ENCODE results near the gene EHMT1. TPM values are rescaled to one million over a fixed set of nuclear protein-coding genes. Genes with fewer than 3 reads are reported as not detected.
A peak's percentile ranks its signal among the peaks of the same experiment; 100 is the strongest.
"Not testable (repeated sequence)": the region's sequence is repeated elsewhere in the genome, so short reads cannot be mapped to it uniquely, and the experiment has no call there.

The EHMT1 gene
- total RNA-seq, 1 experiment from 2014 or later: 35.9 TPM

DNA sequence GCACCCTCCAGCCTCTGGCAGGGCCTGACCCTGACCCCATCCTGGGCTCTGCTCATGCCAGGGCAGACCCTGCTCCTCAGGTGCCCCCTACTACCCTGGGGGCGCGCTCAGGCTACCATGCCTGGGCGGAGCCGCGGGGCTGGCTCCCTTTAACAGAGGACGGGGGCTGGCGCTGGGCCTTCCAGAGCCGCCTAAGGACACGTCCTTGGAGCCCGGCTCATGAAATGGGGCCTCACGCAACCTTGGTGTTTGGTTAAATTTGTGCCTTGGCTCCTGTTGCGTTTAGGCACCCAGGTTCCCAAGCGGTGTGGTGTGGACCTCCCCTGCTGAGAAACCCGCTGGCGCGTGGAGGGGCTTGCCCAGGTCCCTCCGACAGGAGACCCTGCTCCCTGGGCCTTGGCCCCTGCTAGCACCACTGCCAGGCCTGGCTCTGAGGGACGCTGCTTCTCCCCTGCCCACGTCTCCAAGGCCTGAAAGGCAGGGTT, 3.4 kb upstream of the EHMT1 start:
- peaks cover 26% of the 10 kb centered on the region for H3K4me1 ChIP-seq (ENCODE audit: low read length)

DNA sequence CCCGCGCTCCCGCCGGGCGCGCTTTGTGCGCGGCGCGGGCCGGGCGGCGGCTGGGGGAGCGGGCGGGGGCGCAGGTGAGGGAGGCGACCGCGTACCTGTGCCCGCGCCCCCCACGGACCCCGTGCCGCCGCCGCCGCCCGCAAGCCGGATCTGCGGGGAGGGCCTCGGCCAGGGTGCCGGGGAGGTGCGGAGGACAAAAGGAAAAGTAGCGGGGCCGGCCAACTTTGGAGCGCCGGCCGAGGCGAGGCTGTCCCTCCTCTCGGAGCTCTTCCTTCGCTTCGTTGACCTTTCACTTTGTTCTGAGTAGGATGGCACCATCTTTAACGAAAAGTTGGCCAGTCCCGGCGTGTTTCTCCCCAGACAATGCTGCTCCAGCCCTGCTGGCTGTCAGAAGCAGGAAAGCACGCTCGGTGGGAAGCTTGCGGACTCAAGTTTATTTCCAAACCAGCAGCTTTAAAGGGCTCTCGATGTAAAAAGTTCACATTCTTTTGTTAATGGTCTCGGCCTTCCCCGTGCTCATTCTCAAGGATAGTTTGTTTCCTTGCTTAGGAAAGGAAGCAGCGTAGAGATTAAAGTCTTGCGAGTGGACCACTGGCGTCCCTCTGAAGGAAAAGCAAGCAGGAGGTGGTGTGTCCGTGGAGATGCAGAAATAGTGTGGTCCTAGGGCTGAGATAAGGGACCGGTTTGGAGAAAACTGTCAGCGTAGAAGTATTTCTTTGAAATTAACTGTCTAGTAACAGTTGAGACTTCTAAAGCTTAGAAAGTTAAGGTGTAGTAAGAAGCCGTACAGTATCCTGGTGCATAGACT, 639 bp downstream of the EHMT1 start:
- peak overlapping the region; percentile 99 for H3K4me2 ChIP-seq (ENCODE audit: low read depth, low read length, poor library complexity, severe bottlenecking)
- H3K36me3 ChIP-seq (ENCODE audit: insufficient read depth, low read length): peaks cover 6% of the 10 kb centered on the region; the same call in 1 of the 2 replicates
- H3K4me3 ChIP-seq (ENCODE audit: low read length): peak overlapping the region; percentile 98
- peaks cover 76% of the 10 kb centered on the region for H3K79me2 ChIP-seq (ENCODE audit: low read length)
- H3K9ac ChIP-seq (ENCODE audit: low read length): peak overlapping the region; percentile 90
- peak overlapping the region; percentile 62 for H3K27ac ChIP-seq (ENCODE audit: low read length)
- peak; percentile 73 for DNase-seq
- H3K9me3 ChIP-seq (ENCODE audit: low read length): no peaks in the 10 kb centered on the region
- peaks cover 31% of the 10 kb centered on the region for H3K4me1 ChIP-seq (ENCODE audit: low read length)
- peaks cover 12% of the 10 kb centered on the region; the same call in 1 of the 2 replicates for H4K20me1 ChIP-seq (ENCODE audit: insufficient read depth, low read depth, low read length)
- H2AFZ ChIP-seq (ENCODE audit: low read length): peak overlapping the region; percentile 29; the same call in 1 of the 2 replicates
- H3K27me3 ChIP-seq (ENCODE audit: low read length): no peaks in the 10 kb centered on the region
- H3K9me2 ChIP-seq (replicated peaks; ENCODE audit: insufficient read depth, low read length): no peaks in the 10 kb centered on the region

More for the DNA sequence above, 3.4 kb upstream of the EHMT1 start:
- Histone ChIP-seq H3K27me3 (ENCODE audit: low read length) (no peaks in the 10 kb centered on the region), H3K36me3 (ENCODE audit: insufficient read depth, low read length) (0 out of 2 replicates have a peak, but pooled peaks cover 4% of the 10 kb centered on the region), H3K4me3 (ENCODE audit: low read length) (no peak overlapping the region), H3K4me2 (ENCODE audit: low read depth, low read length, poor library complexity, severe bottlenecking) (no peak overlapping the region), H2AFZ (ENCODE audit: low read length) (no peak overlapping the region), H3K9ac (ENCODE audit: low read length) (no peak overlapping the region), H4K20me1 (ENCODE audit: insufficient read depth, low read depth, low read length) (peaks cover 17% of the 10 kb centered on the region), H3K9me2 (replicated peaks; ENCODE audit: insufficient read depth, low read length) (no peaks in the 10 kb centered on the region), H3K27ac (ENCODE audit: low read length) (no peak overlapping the region), H3K9me3 (ENCODE audit: low read length) (no peaks in the 10 kb centered on the region), H3K79me2 (ENCODE audit: low read length) (peaks cover 44% of the 10 kb centered on the region)
- DNase-seq: no peak

DNA sequence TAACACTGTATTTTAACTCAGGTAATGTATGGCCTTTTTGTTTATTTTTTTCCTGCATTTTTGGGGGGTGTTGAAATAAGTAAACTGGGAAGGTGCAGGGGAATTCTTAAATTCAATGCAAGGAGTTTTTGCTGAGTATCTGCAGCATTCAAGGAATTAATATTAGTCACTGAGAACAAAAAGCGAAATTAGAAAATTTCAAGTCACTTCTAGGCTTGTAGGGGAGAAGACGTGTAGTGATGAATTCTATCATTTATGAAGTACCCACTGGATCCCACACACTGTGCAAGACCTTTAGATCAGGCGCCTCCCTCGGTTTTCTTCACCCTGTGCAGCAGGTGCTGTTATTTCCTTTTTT, 1.2 kb downstream of the EHMT1 start:
- Histone ChIP-seq H3K4me3 (ENCODE audit: low read length) (peak overlapping the region; percentile 98), H3K9ac (ENCODE audit: low read length) (peak overlapping the region; percentile 90), H3K36me3 (ENCODE audit: insufficient read depth, low read length) (peaks cover 6% of the 10 kb centered on the region; the same call in 1 of the 2 replicates), H3K9me3 (ENCODE audit: low read length) (no peaks in the 10 kb centered on the region), H2AFZ (ENCODE audit: low read length) (no peak overlapping the region), H3K27ac (ENCODE audit: low read length) (peak overlapping the region; percentile 62), H3K27me3 (ENCODE audit: low read length) (no peaks in the 10 kb centered on the region), H4K20me1 (ENCODE audit: insufficient read depth, low read depth, low read length) (peaks cover 12% of the 10 kb centered on the region; the same call in 1 of the 2 replicates), H3K4me1 (ENCODE audit: low read length) (peaks cover 31% of the 10 kb centered on the region), H3K4me2 (ENCODE audit: low read depth, low read length, poor library complexity, severe bottlenecking) (peak overlapping the region; percentile 99), H3K79me2 (ENCODE audit: low read length) (peaks cover 82% of the 10 kb centered on the region), H3K9me2 (replicated peaks; ENCODE audit: insufficient read depth, low read length) (no peaks in the 10 kb centered on the region)
- no peak for DNase-seq

DNA sequence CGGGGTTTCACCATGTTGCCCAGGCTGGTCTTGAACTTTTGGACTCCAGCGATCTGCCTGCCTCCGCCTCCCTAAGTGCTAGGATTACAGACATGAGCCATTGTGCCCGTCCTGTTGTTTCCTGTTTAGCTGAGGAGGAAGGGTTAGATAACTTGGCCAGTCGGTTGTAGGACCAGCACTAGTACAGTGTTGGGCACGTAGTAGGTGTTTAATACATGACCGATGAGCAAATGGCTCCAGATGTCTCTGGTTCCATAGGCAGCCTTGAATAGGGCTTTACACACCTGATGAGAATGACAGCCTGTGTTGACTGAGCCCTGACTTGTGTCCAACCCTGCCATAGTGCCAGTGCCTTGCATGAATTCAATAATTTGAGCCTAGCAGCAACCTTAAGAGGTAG, 1.8 kb downstream of the EHMT1 start:
- DNase-seq: no peak
- no peak overlapping the region; the same call in 1 of the 2 replicates for H3K4me3 ChIP-seq (ENCODE audit: low read length)
- peaks cover 6% of the 10 kb centered on the region; the same call in 1 of the 2 replicates for H3K36me3 ChIP-seq (ENCODE audit: insufficient read depth, low read length)
- H3K4me1 ChIP-seq (ENCODE audit: low read length): peaks cover 31% of the 10 kb centered on the region
- peaks cover 86% of the 10 kb centered on the region for H3K79me2 ChIP-seq (ENCODE audit: low read length)
- H2AFZ ChIP-seq (ENCODE audit: low read length): no peak overlapping the region
- peak overlapping the region; percentile 90; the same call in 1 of the 2 replicates for H3K9ac ChIP-seq (ENCODE audit: low read length)
- no peaks in the 10 kb centered on the region for H3K9me2 ChIP-seq (replicated peaks; ENCODE audit: insufficient read depth, low read length)
- peaks cover 12% of the 10 kb centered on the region; the same call in 1 of the 2 replicates for H4K20me1 ChIP-seq (ENCODE audit: insufficient read depth, low read depth, low read length)
- peak overlapping the region; percentile 99 for H3K4me2 ChIP-seq (ENCODE audit: low read depth, low read length, poor library complexity, severe bottlenecking)
- H3K27ac ChIP-seq (ENCODE audit: low read length): no peak overlapping the region
- H3K9me3 ChIP-seq (ENCODE audit: low read length): no peaks in the 10 kb centered on the region
- no peaks in the 10 kb centered on the region for H3K27me3 ChIP-seq (ENCODE audit: low read length)

DNA sequence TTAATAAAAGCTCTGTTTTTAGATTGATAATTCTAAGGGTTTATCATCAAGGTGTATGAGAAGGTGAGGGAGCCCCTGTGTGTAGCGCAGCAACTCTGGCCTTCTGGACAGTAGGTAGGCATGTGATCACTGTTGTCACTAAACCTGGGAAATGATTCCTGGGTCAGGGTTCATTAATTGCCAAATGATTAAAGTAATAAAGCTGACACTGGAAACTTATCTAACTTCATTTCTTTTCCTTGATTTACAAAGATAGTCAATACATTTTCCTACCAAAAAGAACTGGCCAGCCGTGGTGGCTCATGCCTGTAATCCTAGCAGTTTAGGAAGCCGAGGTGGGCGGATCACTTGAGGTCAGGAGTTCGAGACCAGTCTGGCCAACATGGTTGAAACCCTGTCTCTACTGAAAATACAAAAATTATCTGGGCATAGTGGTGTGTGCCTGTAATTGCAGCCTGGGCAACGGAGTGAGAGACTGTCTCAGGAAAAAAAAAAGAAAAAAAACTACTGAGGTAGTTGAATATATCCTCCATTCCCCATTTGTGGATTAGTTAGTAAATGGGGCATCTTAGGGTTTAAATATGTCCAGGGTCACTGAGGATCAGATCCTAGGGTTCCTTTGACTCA, 2.4 kb downstream of the EHMT1 start:
- H3K9me3 ChIP-seq (ENCODE audit: low read length): no peaks in the 10 kb centered on the region
- H3K27me3 ChIP-seq (ENCODE audit: low read length): no peaks in the 10 kb centered on the region
- H3K27ac ChIP-seq (ENCODE audit: low read length): no peak overlapping the region
- peaks cover 6% of the 10 kb centered on the region; the same call in 1 of the 2 replicates for H3K36me3 ChIP-seq (ENCODE audit: insufficient read depth, low read length)
- no peak overlapping the region; the same call in 1 of the 2 replicates for H3K4me3 ChIP-seq (ENCODE audit: low read length)
- DNase-seq: peak; percentile 58
- H3K4me1 ChIP-seq (ENCODE audit: low read length): peaks cover 31% of the 10 kb centered on the region
- peak overlapping the region; percentile 99 for H3K4me2 ChIP-seq (ENCODE audit: low read depth, low read length, poor library complexity, severe bottlenecking)
- H4K20me1 ChIP-seq (ENCODE audit: insufficient read depth, low read depth, low read length): peaks cover 12% of the 10 kb centered on the region; the same call in 1 of the 2 replicates
- peaks cover 88% of the 10 kb centered on the region for H3K79me2 ChIP-seq (ENCODE audit: low read length)
- H3K9ac ChIP-seq (ENCODE audit: low read length): no peak overlapping the region; the same call in 1 of the 2 replicates
- H2AFZ ChIP-seq (ENCODE audit: low read length): no peak overlapping the region
- H3K9me2 ChIP-seq (replicated peaks; ENCODE audit: insufficient read depth, low read length): no peaks in the 10 kb centered on the region

DNA sequence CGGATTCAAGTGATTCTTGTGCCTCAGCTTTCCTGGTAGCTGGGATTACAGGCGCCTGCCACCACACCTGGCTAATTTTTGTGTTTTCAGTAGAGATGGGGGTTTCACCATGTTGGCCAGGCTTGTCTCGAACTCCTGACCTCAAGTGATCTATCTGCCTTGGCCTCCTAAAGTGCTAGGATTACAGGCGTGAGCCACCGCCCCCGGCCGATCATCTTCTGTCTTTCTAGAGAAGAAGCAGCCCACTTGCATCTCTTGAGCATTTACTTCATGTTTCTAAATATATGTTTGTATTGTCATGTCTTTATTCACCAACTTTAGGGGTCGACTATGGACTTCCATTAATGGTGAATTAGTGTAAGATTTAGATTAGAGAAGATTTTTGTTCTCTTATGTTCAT, 3.4 kb downstream of the EHMT1 start:
- H3K27ac ChIP-seq (ENCODE audit: low read length); H3K27me3 ChIP-seq (ENCODE audit: low read length); H3K9me2 ChIP-seq (replicated peaks; ENCODE audit: insufficient read depth, low read length); H3K4me2 ChIP-seq (ENCODE audit: low read depth, low read length, poor library complexity, severe bottlenecking); DNase-seq; H3K4me3 ChIP-seq (ENCODE audit: low read length); H2AFZ ChIP-seq (ENCODE audit: low read length); H3K9ac ChIP-seq (ENCODE audit: low read length); H3K9me3 ChIP-seq (ENCODE audit: low read length); H3K36me3 ChIP-seq (ENCODE audit: insufficient read depth, low read length): not testable (repeated sequence)
- Histone ChIP-seq H3K4me1 (ENCODE audit: low read length) (peaks cover 23% of the 10 kb centered on the region), H4K20me1 (ENCODE audit: insufficient read depth, low read depth, low read length) (peaks cover 12% of the 10 kb centered on the region; the same call in 1 of the 2 replicates), H3K79me2 (ENCODE audit: low read length) (peaks cover 90% of the 10 kb centered on the region)

DNA sequence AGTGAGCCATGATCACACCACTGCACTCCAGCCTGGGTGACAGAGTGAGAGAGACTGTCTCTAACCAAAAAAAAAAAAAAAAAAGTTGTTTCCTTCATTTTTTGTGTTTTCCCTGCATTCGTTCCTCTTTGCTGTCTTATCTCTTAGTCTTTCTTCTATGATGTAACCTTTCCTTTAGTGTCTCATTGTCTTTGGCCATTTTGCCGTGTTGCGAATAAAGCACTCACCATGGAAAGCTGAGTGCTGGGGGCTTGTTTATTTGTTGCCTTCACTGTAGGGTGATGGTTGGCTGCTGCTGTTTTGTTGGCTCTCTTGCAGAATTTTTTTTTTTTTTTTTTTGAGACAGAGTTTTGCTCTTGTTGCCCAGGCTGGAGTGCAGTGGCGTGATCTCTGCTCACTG, 7.7 kb downstream of the EHMT1 start:
- Histone ChIP-seq H3K4me2 (ENCODE audit: low read depth, low read length, poor library complexity, severe bottlenecking) (no peak overlapping the region), H3K9me2 (replicated peaks; ENCODE audit: insufficient read depth, low read length) (no peaks in the 10 kb centered on the region), H3K9ac (ENCODE audit: low read length) (no peak overlapping the region), H3K27me3 (ENCODE audit: low read length) (no peaks in the 10 kb centered on the region), H3K4me1 (ENCODE audit: low read length) (no peaks in the 10 kb centered on the region), H3K36me3 (ENCODE audit: insufficient read depth, low read length) (peaks cover 2% of the 10 kb centered on the region; the same call in 1 of the 2 replicates), H3K4me3 (ENCODE audit: low read length) (no peak overlapping the region), H2AFZ (ENCODE audit: low read length) (no peak overlapping the region), H3K9me3 (ENCODE audit: low read length) (no peaks in the 10 kb centered on the region), H4K20me1 (ENCODE audit: insufficient read depth, low read depth, low read length) (no peaks in the 10 kb centered on the region), H3K79me2 (ENCODE audit: low read length) (peaks cover 97% of the 10 kb centered on the region), H3K27ac (ENCODE audit: low read length) (no peak overlapping the region)
- no peak for DNase-seq

DNA sequence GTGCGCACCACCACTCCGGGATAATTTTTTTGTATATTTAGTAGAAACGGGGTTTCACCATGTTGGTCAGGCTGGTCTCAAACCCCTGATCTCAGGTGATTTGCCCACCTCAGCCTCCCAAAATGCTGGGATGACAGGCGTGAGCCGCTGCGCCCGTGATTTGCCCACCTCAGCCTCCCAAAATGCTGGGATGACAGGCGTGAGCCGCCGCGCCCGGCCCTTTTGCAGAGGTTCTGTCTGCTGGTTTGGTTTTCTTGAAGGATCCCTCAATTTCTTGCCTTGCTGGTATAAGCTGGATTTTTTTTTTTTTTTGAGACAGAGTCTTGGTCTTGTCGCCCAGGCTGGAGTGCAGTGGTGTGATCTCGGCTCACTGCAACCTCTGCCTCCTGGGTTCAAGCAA, 8.6 kb downstream of the EHMT1 start:
- not testable (repeated sequence) for H3K27ac ChIP-seq (ENCODE audit: low read length); H3K4me2 ChIP-seq (ENCODE audit: low read depth, low read length, poor library complexity, severe bottlenecking); H3K9ac ChIP-seq (ENCODE audit: low read length); H3K9me2 ChIP-seq (replicated peaks; ENCODE audit: insufficient read depth, low read length); H3K4me3 ChIP-seq (ENCODE audit: low read length); H3K9me3 ChIP-seq (ENCODE audit: low read length); H3K36me3 ChIP-seq (ENCODE audit: insufficient read depth, low read length); DNase-seq; H3K4me1 ChIP-seq (ENCODE audit: low read length); H3K27me3 ChIP-seq (ENCODE audit: low read length); H2AFZ ChIP-seq (ENCODE audit: low read length); H4K20me1 ChIP-seq (ENCODE audit: insufficient read depth, low read depth, low read length)
- H3K79me2 ChIP-seq (ENCODE audit: low read length): peaks cover 98% of the 10 kb centered on the region

Measured in Karpas-422 (cell line).